Heart left ventricle (tissue), 16 donors: ENCODE data around the gene KCNN3. TPM values are rescaled to one million over a fixed set of nuclear protein-coding genes. Genes with fewer than 3 reads are reported as not detected.

Source experiments
- ATAC-seq, 4 donors: fragments of 200-7000 bp; cut with Tn5 transposase; one replicate each; pipeline ENCODE4 v1.9.1; 2020 to 2022; ENCODE audit warnings: moderate library complexity in 4 of 4, mild to moderate bottlenecking in 3 of 4, moderate number of reproducible peaks in 1 of 4
- DNase-seq, 5 donors: peaks; one replicate each; pipeline ENCODE4 v3.0.0-alpha.2; 2020
- H3K27ac ChIP-seq, 12 donors: fragments of 200-600 bp; sonication (generic) in 4 of 12; one replicate each; pipeline versions ENCODE4 v1.5.0 to v1.8.0; 2016 to 2022; ENCODE audit warnings: mild to moderate bottlenecking in 2 of 12
- H3K27me3 ChIP-seq, 9 donors: fragments of 200-600 bp; sonication (generic) in 2 of 9; one replicate each; pipeline versions ENCODE4 v1.5.1 to v1.8.0; 2016 to 2022; ENCODE audit warnings: mild to moderate bottlenecking in 3 of 9
- H3K36me3 ChIP-seq, 9 donors: fragments of 200-600 bp; sonication (generic) in 2 of 9; one replicate each; pipeline versions ENCODE4 v1.5.0 to v1.8.0; 2018 to 2022; ENCODE audit warnings: mild to moderate bottlenecking in 2 of 9
- H3K4me1 ChIP-seq, 12 donors: fragments of 200-600 bp; sonication (generic) in 4 of 12; one replicate each; pipeline versions ENCODE4 v1.5.0 to v1.8.0; 2016 to 2022; ENCODE audit warnings: mild to moderate bottlenecking in 3 of 12
- H3K4me3 ChIP-seq, 12 donors: fragments of 200-600 bp; sonication (generic) in 4 of 12; one replicate each; pipeline versions ENCODE4 v1.5.0 to v1.8.0; 2017 to 2022; ENCODE audit warnings: mild to moderate bottlenecking in 9 of 12, moderate library complexity in 4 of 12
- H3K9me3 ChIP-seq, 12 donors: fragments of 200-600 bp; sonication (generic) in 4 of 12; one replicate each; pipeline versions ENCODE4 v1.5.0 to v1.8.0; 2016 to 2022; ENCODE audit warnings: mild to moderate bottlenecking in 1 of 12
- CTCF ChIP-seq, 12 donors: fragments of 200-600 bp; sonication (generic) in 4 of 12; IDR thresholded peaks; one replicate each; pipeline versions ENCODE4 v1.5.0 to v1.8.0; 2018 to 2022; ENCODE audit warnings: antibody characterized with exemption in 12 of 12, mild to moderate bottlenecking in 5 of 12
- POLR2A ChIP-seq, 2 donors: fragments of 450-650 bp; IDR thresholded peaks; one replicate each; pipeline ENCODE4 v1.6.1; 2017; ENCODE audit warnings: antibody characterized with exemption in 2 of 2, mild to moderate bottlenecking in 2 of 2, moderate library complexity in 2 of 2
- WGBS, 4 donors: extraction: QIAGEN DNeasy Blood & Tissue Kit in 2 of 4; methylation state at CpG; one replicate each; pipeline versions ENCODE4 v1.1.5 to v1.1.7; 2013 to 2018; 5-methylcytosine and 5-hydroxymethylcytosine counted together
- intact Hi-C, 10 donors: fragments of 100-400 bp; cut with DNase I; formaldehyde crosslinking; loops; one replicate each; pipeline versions ENCODE4 v1.11.1 to v1.14.2; 2022
- polyA plus RNA-seq, 2 donors: library from polyadenylated mRNA; stranded (reverse); fragments of 200-250 nt; gene quantifications; one replicate each; pipeline ENCODE4 v1.2.3, GENCODE V29; 2013
- total RNA-seq, 9 donors: library from RNA; depleted of rRNA in 2 of 9; stranded (reverse); fragments of >200 nt in 2 of 9; fragmentation: NEBNext Ultra II Directional in 3 of 9; extraction: Animal tissue kit (Norgen Biotek cat#: 25700) in 3 of 9; gene quantifications; one replicate each; pipeline versions ENCODE4 v1.1.0 to v1.2.4, GENCODE V29; 2016 to 2023
- donor health status: ischemic (EF 13 %, LVEDD 7.1; RV severe dilation, severe dysfunction).
- donor health status: healthy with polysubstance abuse.
- donor health status: DM: no; HTN: yes; CAD: no.
- donor health status: DM: no; HTN: no; CAD: no.
- donor health status: ischemic (EF 25% LVEDD 6.9; RV normal size, moderate dysfunction).
- donor health status: ischemic (EF 25% LVEDD 5.7; RV mildly dilated, moderate dysfunction).
- donor health status: healthy.
- donor health status: DM: yes; HTN: yes; CAD: no.
- donor health status: ischemic (EF 35%, LVEDD 5.7; RV mildly dilated, moderate dysfunction).
- donor health status: nonischemic (EF 11% LVEDD 7.7; RV severe dilation, severe dysfunction).
- donor health status: DM: yes; HTN: yes; CAD: no.
- donor health status: PGD.
- donor health status: ischemic (EF 29% LVEDD 5.4; RV normal size, mild dysfunction).
- donor health status: nonischemic (EF 23%, LVEDD 6.1; RV moderate dilation, normal function).

KCNN3 gene
- total and polyA plus RNA-seq, 11 donors, result 0.42 to 4.6 (median 2.2) TPM

GRCh38 chr1:154877370-154877974, 7.4 kb upstream of the KCNN3 start:
- Histone ChIP-seq H3K36me3 (no peaks in the 10 kb centered on the region), H3K27me3 (no peaks in the 10 kb centered on the region), H3K4me1 (peaks cover 0 to 4% (median 0%) of the 10 kb centered on the region in 12 donors), H3K9me3 (no peaks in the 10 kb centered on the region), H3K27ac (no peak overlapping the region), H3K4me3 (no peak overlapping the region)
- peak in 1 of 5 donors; percentile 55 for DNase-seq
- TF ChIP-seq POLR2A (IDR thresholded peaks at IDR 0.05), result no peak
- TF ChIP-seq CTCF (IDR thresholded peaks at IDR 0.05), result no peak
- peak in 3 of 4 donors; percentile 11 to 49 (median 14) for ATAC-seq
- intact Hi-C loops, result loop anchor here in 8 of 10 donors (5.0 to 10.0 kb wide), 9 partner anchors 103 to 403 kb away; partner anchors contain the start of gene UBE2Q1 (in 1 of the 8)
- WGBS, 4 donors, result 63 to 71% (median 64%) methylated on average over 15 to 17 of the region's 17 CpGs

- Histone ChIP-seq H3K4me1 (peaks cover 0 to 4% (median 0%) of the 10 kb centered on the region in 12 donors), H3K36me3 (no peaks in the 10 kb centered on the region), H3K27ac (no peak overlapping the region), H3K4me3 (no peak overlapping the region), H3K27me3 (no peaks in the 10 kb centered on the region), H3K9me3 (no peaks in the 10 kb centered on the region)
- ATAC-seq (no peak), DNase-seq (no peak)
- intact Hi-C loops, result loop anchor here in 8 of 10 donors (5.0 to 10.0 kb wide), 9 partner anchors 102 to 402 kb away; partner anchors contain the start of gene UBE2Q1 (in 1 of the 8)
- TF ChIP-seq CTCF (IDR thresholded peaks at IDR 0.05) (no peak), POLR2A (IDR thresholded peaks at IDR 0.05) (no peak)
- 56 to 75% (median 66%) methylated on average over 3 of the region's 3 CpGs for WGBS, 4 donors
Measured at GRCh38 chr1:154876842-154877369, 6.8 kb upstream of the KCNN3 start.

- 89 to 96% (median 92%) methylated on average over 5 of the region's 5 CpGs for WGBS, 4 donors
- DNase-seq, result no peak
- ATAC-seq, result no peak
- Histone ChIP-seq H3K27ac (no peak overlapping the region), H3K4me1 (peaks cover 0 to 18% (median 13%) of the 10 kb centered on the region in 12 donors), H3K36me3 (no peaks in the 10 kb centered on the region), H3K27me3 (peaks cover 0 to 2% (median 0%) of the 10 kb centered on the region in 9 donors), H3K9me3 (no peaks in the 10 kb centered on the region), H3K4me3 (no peak overlapping the region)
- intact Hi-C loops, result loop anchor here in 5 of 10 donors (5.0 to 10.0 kb wide), 4 partner anchors 100 to 400 kb away; no protein-coding TSS in a partner anchor
- no peak for TF ChIP-seq CTCF (IDR thresholded peaks at IDR 0.05)
- TF ChIP-seq POLR2A (IDR thresholded peaks at IDR 0.05), result no peak
Measured at GRCh38 chr1:154874465-154874864, 4.4 kb upstream of the KCNN3 start.

GRCh38 chr1:154873321-154873950, 3.4 kb upstream of the KCNN3 start:
- Histone ChIP-seq H3K4me1 (peaks cover 0 to 24% (median 15%) of the 10 kb centered on the region in 12 donors), H3K4me3 (no peak overlapping the region), H3K27ac (no peak overlapping the region), H3K27me3 (peaks cover 0 to 8% (median 0%) of the 10 kb centered on the region in 9 donors), H3K36me3 (no peaks in the 10 kb centered on the region), H3K9me3 (no peaks in the 10 kb centered on the region)
- peak in 1 of 5 donors; percentile 22 for DNase-seq
- intact Hi-C loops, result loop anchor here in 5 of 10 donors (5.0 to 10.0 kb wide), 4 partner anchors 99 to 399 kb away; no protein-coding TSS in a partner anchor
- TF ChIP-seq POLR2A (IDR thresholded peaks at IDR 0.05) (no peak), CTCF (IDR thresholded peaks at IDR 0.05) (no peak)
- 91 to 95% (median 92%) methylated on average over 9 of the region's 9 CpGs for WGBS, 4 donors
- no peak for ATAC-seq
